CD14-positive monocyte (primary cell): ENCODE data around the gene SIPA1L2. TPM values are rescaled to one million over a fixed set of nuclear protein-coding genes. Genes with fewer than 3 reads are reported as not detected.
A peak's percentile ranks its signal among the peaks of the same experiment; 100 is the strongest.

ENCODE experiments used
- DNase-seq, 3 donors: peaks; one replicate each; pipeline ENCODE4 v3.0.0-alpha.2; 2011 to 2022
- H2AFZ ChIP-seq: 2 replicates; pipeline ENCODE4 v1.6.0; 2012; ENCODE audit warnings: mild to moderate bottlenecking, low read depth, low read length, inconsistent platforms; ENCODE audit not compliant: insufficient read depth, poor library complexity, severe bottlenecking
- H3K27ac ChIP-seq, 2 donors: 1 replicate in 1 of 2; 2 replicates in 1 of 2; pipeline ENCODE4 v1.5.1; 2012 to 2013; ENCODE audit warnings: low read length in 2 of 2, control low read depth in 1 of 2, inconsistent platforms in 1 of 2, low read depth in 1 of 2, mild to moderate bottlenecking in 1 of 2
- H3K27me3 ChIP-seq, 2 donors: one replicate each; pipeline versions ENCODE4 v1.6.0 to v1.6.1; 2011 to 2013; ENCODE audit warnings: low read length in 2 of 2; ENCODE audit not compliant: control insufficient read depth in 2 of 2, insufficient read depth in 2 of 2
- H3K36me3 ChIP-seq, 2 donors: replicated peaks in 1 of 2; 1 replicate in 1 of 2; 2 replicates in 1 of 2; pipeline versions ENCODE4 v1.5.1 to v1.6.1; 2012 to 2013; ENCODE audit warnings: low read length in 2 of 2, control low read depth in 1 of 2, inconsistent platforms in 1 of 2, mild to moderate bottlenecking in 1 of 2; ENCODE audit not compliant: insufficient read depth in 2 of 2, control insufficient read depth in 1 of 2
- H3K4me1 ChIP-seq, 2 donors: 1 replicate in 1 of 2; 2 replicates in 1 of 2; pipeline versions ENCODE4 v1.5.1 to v1.6.1; 2012 to 2013; ENCODE audit warnings: low read length in 2 of 2, control low read depth in 1 of 2, inconsistent platforms in 1 of 2, mild to moderate bottlenecking in 1 of 2, moderate library complexity in 1 of 2; ENCODE audit not compliant: insufficient read depth in 2 of 2, control insufficient read depth in 1 of 2
- H3K4me2 ChIP-seq: replicated peaks from 2 replicates; pipeline ENCODE3; 2012; ENCODE audit warnings: low read length, moderate library complexity, mild to moderate bottlenecking; ENCODE audit not compliant: poor library complexity, severe bottlenecking; ENCODE audit errors: extremely low read depth
- H3K4me3 ChIP-seq, 3 experiments: fragments of 200-600 bp in 1 of 3; sonication (generic) in 1 of 3; replicated peaks in 1 of 3; 1 replicate in 2 of 3; 2 replicates in 1 of 3; pipeline ENCODE4 v1.5.1; 2011 to 2013; ENCODE audit warnings: low read length in 3 of 3, mild to moderate bottlenecking in 3 of 3, control low read depth in 2 of 3, low read depth in 2 of 3, inconsistent platforms in 1 of 3, moderate library complexity in 1 of 3
- H3K79me2 ChIP-seq: 2 replicates; pipeline ENCODE4 v1.6.0; 2012; ENCODE audit warnings: mild to moderate bottlenecking, control low read depth, inconsistent platforms, low read length, moderate library complexity; ENCODE audit not compliant: insufficient read depth
- H3K9ac ChIP-seq: 2 replicates; pipeline ENCODE4 v1.6.0; 2017; ENCODE audit warnings: low read length, mild to moderate bottlenecking; ENCODE audit not compliant: insufficient read depth, poor library complexity, severe bottlenecking
- H3K9me3 ChIP-seq, 2 donors: replicated peaks in 1 of 2; 1 replicate in 1 of 2; 2 replicates in 1 of 2; pipeline versions ENCODE4 v1.5.1 to v1.6.1; 2012 to 2013; ENCODE audit warnings: low read length in 2 of 2, control low read depth in 1 of 2; ENCODE audit not compliant: control insufficient read depth in 1 of 2, insufficient read depth in 1 of 2
- H4K20me1 ChIP-seq: 2 replicates; pipeline ENCODE4 v1.6.0; 2012; ENCODE audit warnings: mild to moderate bottlenecking, low read length, control low read depth, moderate library complexity; ENCODE audit not compliant: insufficient read depth
- H3K27ac Mint-ChIP-seq, 7 donors: one replicate each; pipeline ENCODE4 v1.8.0; 2020; ENCODE audit warnings: mild to moderate bottlenecking in 7 of 7, mixed read lengths in 7 of 7, moderate library complexity in 6 of 7, inconsistent platforms in 2 of 7
- H3K27me3 Mint-ChIP-seq, 3 donors: one replicate each; pipeline ENCODE4 v1.8.0; 2021 to 2022; ENCODE audit warnings: low read depth in 3 of 3, mild to moderate bottlenecking in 3 of 3, mixed read lengths in 3 of 3, moderate library complexity in 3 of 3, inconsistent platforms in 1 of 3
- H3K36me3 Mint-ChIP-seq, 2 donors: one replicate each; pipeline ENCODE4 v1.8.0; 2020; ENCODE audit warnings: mixed read lengths in 2 of 2, inconsistent platforms in 1 of 2, mild to moderate bottlenecking in 1 of 2
- H3K4me1 Mint-ChIP-seq: one replicate; pipeline ENCODE4 v1.8.0; 2020; ENCODE audit warnings: mild to moderate bottlenecking, mixed read lengths
- H3K4me3 Mint-ChIP-seq, 2 donors: one replicate each; pipeline ENCODE4 v1.8.0; 2020; ENCODE audit warnings: mild to moderate bottlenecking in 2 of 2, mixed read lengths in 2 of 2, moderate library complexity in 1 of 2
- H3K9me3 Mint-ChIP-seq, 7 donors: one replicate each; pipeline ENCODE4 v1.8.0; 2020 to 2022; ENCODE audit warnings: mixed read lengths in 7 of 7, mild to moderate bottlenecking in 6 of 7, moderate library complexity in 6 of 7, inconsistent platforms in 2 of 7
- WGBS: methylation state at CpG from one replicate; pipeline ENCODE4 v1.1.5; 2013; ENCODE audit warnings: missing lambda C conversion rate; ENCODE audit not compliant: insufficient coverage; 5-methylcytosine and 5-hydroxymethylcytosine counted together
- intact Hi-C, 2 donors: fragments of 100-400 bp; cut with micrococcal nuclease; formaldehyde crosslinking; loops; one replicate each; pipeline versions ENCODE4 v1.15.0 to v1.15.1; 2023
- polyA plus RNA-seq, 3 donors: library from polyadenylated mRNA; depleted of rRNA in 1 of 3; unstranded in 2 of 3; stranded (reverse) in 1 of 3; fragments of 300-500 nt in 2 of 3; fragments of >200 nt in 1 of 3; fragmentation: Illumina TruSeq in 2 of 3; gene quantifications; 1 replicate in 2 of 3; 2 replicates in 1 of 3; pipeline ENCODE4 v1.2.3, GENCODE V29; 2012 to 2021
- TF ChIP-seq, protein P1 (sequence below): fragments of 200-600 bp; IDR thresholded peaks from one replicate; pipeline ENCODE4 v1.8.0; 2022; ENCODE audit warnings: antibody characterized with exemption, mild to moderate bottlenecking

Gene SIPA1L2
- polyA plus RNA-seq, 3 donors, result 0.64 to 6.8 (median 1.3) TPM

- peaks cover 2 to 4% of the 10 kb centered on the region in 2 donors for H3K36me3 Mint-ChIP-seq
- Histone ChIP-seq H3K79me2 (peaks cover 8% of the 10 kb centered on the region), H3K4me3 (no peak overlapping the region), H3K27ac (no peak overlapping the region), H3K27me3 (no peaks in the 10 kb centered on the region), H2AFZ (no peak overlapping the region), H3K4me1 (peaks cover 24 to 29% of the 10 kb centered on the region in 2 donors), H4K20me1 (no peaks in the 10 kb centered on the region), H3K9me3 (no peaks in the 10 kb centered on the region), H3K9ac (no peak overlapping the region), H3K4me2 (no peak overlapping the region), H3K36me3 (no peaks in the 10 kb centered on the region)
- H3K4me3 Mint-ChIP-seq, result no peak overlapping the region
- H3K4me1 Mint-ChIP-seq, result peaks cover 34% of the 10 kb centered on the region
- peak overlapping the region in 1 of 7 donors; percentile 45 for H3K27ac Mint-ChIP-seq
- intact Hi-C loops, result loop anchor here in 1 of 2 donors (10.0 kb wide), 1 partner anchor 512 kb away; no protein-coding TSS in a partner anchor
- no peak for DNase-seq
- 100% methylated on average over 3 of the region's 4 CpGs for WGBS
- H3K27me3 Mint-ChIP-seq, result peaks cover 0 to 1% (median 1%) of the 10 kb centered on the region in 3 donors
- peaks cover 0 to 10% (median 8%) of the 10 kb centered on the region in 7 donors for H3K9me3 Mint-ChIP-seq
- TF ChIP-seq, protein P1, sequence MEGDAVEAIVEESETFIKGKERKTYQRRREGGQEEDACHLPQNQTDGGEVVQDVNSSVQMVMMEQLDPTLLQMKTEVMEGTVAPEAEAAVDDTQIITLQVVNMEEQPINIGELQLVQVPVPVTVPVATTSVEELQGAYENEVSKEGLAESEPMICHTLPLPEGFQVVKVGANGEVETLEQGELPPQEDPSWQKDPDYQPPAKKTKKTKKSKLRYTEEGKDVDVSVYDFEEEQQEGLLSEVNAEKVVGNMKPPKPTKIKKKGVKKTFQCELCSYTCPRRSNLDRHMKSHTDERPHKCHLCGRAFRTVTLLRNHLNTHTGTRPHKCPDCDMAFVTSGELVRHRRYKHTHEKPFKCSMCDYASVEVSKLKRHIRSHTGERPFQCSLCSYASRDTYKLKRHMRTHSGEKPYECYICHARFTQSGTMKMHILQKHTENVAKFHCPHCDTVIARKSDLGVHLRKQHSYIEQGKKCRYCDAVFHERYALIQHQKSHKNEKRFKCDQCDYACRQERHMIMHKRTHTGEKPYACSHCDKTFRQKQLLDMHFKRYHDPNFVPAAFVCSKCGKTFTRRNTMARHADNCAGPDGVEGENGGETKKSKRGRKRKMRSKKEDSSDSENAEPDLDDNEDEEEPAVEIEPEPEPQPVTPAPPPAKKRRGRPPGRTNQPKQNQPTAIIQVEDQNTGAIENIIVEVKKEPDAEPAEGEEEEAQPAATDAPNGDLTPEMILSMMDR, result peak; percentile 33
Observed at GRCh38 chr1:232602622-232603021, 27.3 kb downstream of the SIPA1L2 start.

DNA sequence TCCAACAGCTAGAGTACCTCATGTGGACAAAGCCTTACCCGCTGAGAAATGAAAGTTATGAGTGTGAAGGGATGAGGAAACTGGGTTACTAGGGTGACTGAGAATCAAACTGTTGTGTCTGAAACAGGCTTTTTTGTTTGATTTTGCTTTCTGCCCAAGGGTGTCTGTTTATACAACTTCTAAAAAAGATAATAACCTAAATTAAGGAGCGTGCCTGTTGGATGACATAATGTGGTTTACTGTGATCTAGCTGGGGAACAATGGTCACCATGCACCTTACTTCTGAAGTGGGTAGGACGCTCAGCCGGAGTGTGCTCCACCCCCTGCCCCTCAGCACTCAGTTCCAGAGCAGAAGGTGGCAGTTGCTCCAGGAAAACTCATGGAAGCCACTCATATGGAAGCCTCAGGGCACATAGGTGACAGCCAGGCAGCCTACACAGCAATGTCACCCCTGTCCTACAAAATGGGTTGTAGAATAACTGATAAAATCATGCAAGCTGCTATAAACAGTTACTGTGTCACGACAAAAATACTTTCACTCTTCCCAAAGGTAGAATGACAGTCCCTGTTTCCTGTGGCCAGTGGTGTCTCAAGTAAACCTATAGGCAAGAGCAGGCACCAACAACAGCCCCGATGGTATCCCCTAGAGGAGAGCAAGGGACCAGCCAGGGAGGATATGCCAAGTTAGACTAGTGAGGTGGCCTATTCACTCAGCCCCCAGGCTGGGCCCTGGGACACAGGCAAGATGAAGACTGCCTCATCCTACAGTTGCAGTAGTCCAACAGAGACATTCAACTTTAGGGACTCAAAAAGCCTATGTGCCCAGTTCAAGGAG is 29.3 kb downstream of the SIPA1L2 start:
- Histone ChIP-seq H4K20me1 (no peaks in the 10 kb centered on the region), H3K4me1 (peaks cover 29 to 34% of the 10 kb centered on the region in 2 donors), H2AFZ (no peak overlapping the region), H3K4me2 (peak overlapping the region; percentile 43), H3K36me3 (no peaks in the 10 kb centered on the region), H3K9me3 (no peaks in the 10 kb centered on the region), H3K4me3 (no peak overlapping the region), H3K79me2 (peaks cover 8% of the 10 kb centered on the region), H3K27me3 (no peaks in the 10 kb centered on the region), H3K9ac (no peak overlapping the region), H3K27ac (peak overlapping the region in 1 of 2 donors; percentile 18)
- Mint-ChIP-seq H3K9me3 (peaks cover 0 to 10% (median 8%) of the 10 kb centered on the region in 7 donors), H3K4me3 (peak overlapping the region in 1 of 2 donors; percentile 7), H3K27ac (peak overlapping the region in 6 of 7 donors; percentile 7 to 76 (median 68)), H3K36me3 (peaks cover 2 to 4% of the 10 kb centered on the region in 2 donors), H3K4me1 (peaks cover 44% of the 10 kb centered on the region), H3K27me3 (peaks cover 0 to 1% (median 1%) of the 10 kb centered on the region in 3 donors)
- peak in 2 of 3 donors; percentile 25 to 39 for DNase-seq
- WGBS, result no CpG with 5 or more reads among the region's 6 CpGs
- intact Hi-C loops, result loop anchor here in 1 of 2 donors (10.0 kb wide), 1 partner anchor 514 kb away; no protein-coding TSS in a partner anchor
- TF ChIP-seq, protein P1, result no peak
